H9 (cell line): ENCODE data around the gene FOXP4. TPM values are rescaled to one million over a fixed set of nuclear protein-coding genes. Genes with fewer than 3 reads are reported as not detected.
A peak's percentile ranks its signal among the peaks of the same experiment; 100 is the strongest.

Experiments used
- DNase-seq: peaks from one replicate; pipeline ENCODE4 v3.0.0-alpha.2; 2017
- H2AFZ ChIP-seq: one replicate; pipeline ENCODE4 v1.6.1; 2013; ENCODE audit warnings: mild to moderate bottlenecking, low read length, control low read depth, moderate library complexity
- H2AK5ac ChIP-seq: 2 replicates; pipeline ENCODE4 v1.6.1; 2013; ENCODE audit warnings: low read length, control low read depth, mixed read lengths; ENCODE audit not compliant: insufficient read length
- H2BK120ac ChIP-seq: one replicate; pipeline ENCODE4 v1.6.1; 2013; ENCODE audit warnings: low read depth, mild to moderate bottlenecking, low read length, control low read depth, inconsistent platforms; ENCODE audit not compliant: poor library complexity, severe bottlenecking
- H2BK12ac ChIP-seq: 2 replicates; pipeline ENCODE4 v1.6.1; 2013; ENCODE audit warnings: low read length, control low read depth, mixed read lengths, low read depth; ENCODE audit not compliant: insufficient read length
- H2BK15ac ChIP-seq: 2 replicates; pipeline ENCODE4 v1.6.1; 2013; ENCODE audit warnings: low read depth, low read length, control low read depth
- H2BK20ac ChIP-seq: one replicate; pipeline ENCODE4 v1.6.1; 2013; ENCODE audit warnings: low read depth, mild to moderate bottlenecking, low read length, control low read depth, inconsistent platforms; ENCODE audit not compliant: poor library complexity, severe bottlenecking
- H2BK5ac ChIP-seq: 2 replicates; pipeline ENCODE4 v1.6.1; 2013; ENCODE audit warnings: low read length, control low read depth, mixed read lengths; ENCODE audit not compliant: insufficient read length
- H3K14ac ChIP-seq: 2 replicates; pipeline ENCODE4 v1.6.1; 2013; ENCODE audit warnings: low read length, control low read depth; ENCODE audit not compliant: insufficient read depth
- H3K18ac ChIP-seq: 2 replicates; pipeline ENCODE4 v1.6.1; 2013; ENCODE audit warnings: low read depth, mild to moderate bottlenecking, mixed read lengths, low read length, control low read depth; ENCODE audit not compliant: insufficient read length
- H3K23ac ChIP-seq: 2 replicates; pipeline ENCODE4 v1.6.1; 2013; ENCODE audit warnings: low read length, control low read depth, mixed read lengths, low read depth; ENCODE audit not compliant: insufficient read length
- H3K23me2 ChIP-seq: 2 replicates; pipeline ENCODE4 v1.6.1; 2013; ENCODE audit warnings: low read depth, mild to moderate bottlenecking, mixed read lengths, low read length, control low read depth; ENCODE audit not compliant: insufficient read length, poor library complexity, severe bottlenecking
- H3K27ac ChIP-seq: 2 replicates; pipeline ENCODE4 v1.5.1; 2013; ENCODE audit warnings: low read length, control low read depth, mixed read lengths, low read depth; ENCODE audit not compliant: insufficient read length
- H3K27me3 ChIP-seq: 2 replicates; pipeline ENCODE4 v1.6.1; 2013; ENCODE audit warnings: low read length, control low read depth, inconsistent platforms; ENCODE audit not compliant: insufficient read depth
- H3K4ac ChIP-seq: 2 replicates; pipeline ENCODE4 v1.6.1; 2013; ENCODE audit warnings: low read depth, mild to moderate bottlenecking, control low read depth, inconsistent platforms, low read length, moderate library complexity
- H3K4me1 ChIP-seq: 2 replicates; pipeline ENCODE4 v1.6.1; 2013; ENCODE audit warnings: low read length, control low read depth, inconsistent platforms; ENCODE audit not compliant: insufficient read depth
- H3K4me2 ChIP-seq: 2 replicates; pipeline ENCODE4 v1.6.1; 2013; ENCODE audit warnings: low read length, control low read depth, mixed read lengths; ENCODE audit not compliant: insufficient read length, insufficient read depth
- H3K56ac ChIP-seq: 2 replicates; pipeline ENCODE4 v1.6.1; 2013; ENCODE audit warnings: low read depth, mild to moderate bottlenecking, mixed read lengths, low read length, control low read depth; ENCODE audit not compliant: insufficient read length
- H3K79me1 ChIP-seq: 2 replicates; pipeline ENCODE4 v1.6.1; 2013; ENCODE audit warnings: low read depth, mild to moderate bottlenecking, moderate library complexity, low read length, control low read depth, inconsistent platforms; ENCODE audit not compliant: insufficient read depth, poor library complexity, severe bottlenecking
- H3K79me2 ChIP-seq: 2 replicates; pipeline ENCODE4 v1.6.1; 2013; ENCODE audit warnings: low read length, control low read depth, inconsistent platforms; ENCODE audit not compliant: insufficient read depth
- H3K9ac ChIP-seq: 2 replicates; pipeline ENCODE4 v1.6.1; 2013; ENCODE audit warnings: low read length, control low read depth, mixed read lengths; ENCODE audit not compliant: insufficient read length; ENCODE audit errors: extremely low read depth
- H3K9me3 ChIP-seq: one replicate; pipeline ENCODE4 v1.6.1; 2013; ENCODE audit warnings: low read depth, low read length, inconsistent platforms; ENCODE audit not compliant: control insufficient read depth
- H3T11ph ChIP-seq: one replicate; pipeline ENCODE4 v1.6.1; 2013; ENCODE audit warnings: mild to moderate bottlenecking, low read length, control low read depth, inconsistent platforms
- H4K20me1 ChIP-seq: one replicate; pipeline ENCODE4 v1.6.1; 2013; ENCODE audit not compliant: control insufficient read depth, insufficient read length, insufficient read depth
- H4K5ac ChIP-seq: 2 replicates; pipeline ENCODE4 v1.6.1; 2013; ENCODE audit warnings: low read depth, mild to moderate bottlenecking, mixed read lengths, low read length, control low read depth; ENCODE audit not compliant: insufficient read length
- H4K8ac ChIP-seq: replicated peaks from 2 replicates; pipeline ENCODE4 v1.6.1; 2013; ENCODE audit warnings: low read length, control low read depth, mixed read lengths, low read depth; ENCODE audit not compliant: insufficient read length
- H4K91ac ChIP-seq: 2 replicates; pipeline ENCODE4 v1.6.1; 2013; ENCODE audit warnings: low read depth, mild to moderate bottlenecking, moderate library complexity, mixed read lengths, low read length, control low read depth; ENCODE audit not compliant: insufficient read length
- H3K27ac Mint-ChIP-seq, 3 experiments: 2 replicates in 2 of 3; 3 replicates in 1 of 3; pipeline ENCODE4 v1.8.0; 2020 to 2021; ENCODE audit warnings: mixed read lengths in 3 of 3, mild to moderate bottlenecking in 1 of 3, moderate library complexity in 1 of 3
- H3K27me3 Mint-ChIP-seq: 2 replicates; pipeline ENCODE4 v1.8.0; 2021; ENCODE audit warnings: low read depth, mild to moderate bottlenecking, moderate library complexity, mixed read lengths
- H3K36me3 Mint-ChIP-seq, 3 experiments: 2 replicates in 2 of 3; 3 replicates in 1 of 3; pipeline ENCODE4 v1.8.0; 2020 to 2021; ENCODE audit warnings: low read depth in 3 of 3, mixed read lengths in 3 of 3; ENCODE audit not compliant: insufficient read depth in 1 of 3
- H3K4me1 Mint-ChIP-seq, 2 experiments: 2 replicates each; pipeline ENCODE4 v1.8.0; 2020; ENCODE audit warnings: mixed read lengths in 2 of 2
- H3K4me3 Mint-ChIP-seq, 2 experiments: 2 replicates in 1 of 2; 3 replicates in 1 of 2; pipeline ENCODE4 v1.8.0; 2020 to 2021; ENCODE audit warnings: mild to moderate bottlenecking in 2 of 2, mixed read lengths in 2 of 2, moderate library complexity in 1 of 2
- H3K9me3 Mint-ChIP-seq, 2 experiments: 2 replicates in 1 of 2; 3 replicates in 1 of 2; pipeline ENCODE4 v1.8.0; 2020; ENCODE audit warnings: mild to moderate bottlenecking in 2 of 2, mixed read lengths in 2 of 2, moderate library complexity in 1 of 2
- WGBS: extraction: QIAGEN DNeasy Blood & Tissue Kit; methylation state at CpG from one replicate; pipeline ENCODE4 v1.1.7; 2013; ENCODE audit warnings: missing lambda C conversion rate, low lambda C conversion rate, mixed read lengths; ENCODE audit not compliant: insufficient read length; ENCODE audit errors: extremely low coverage; 5-methylcytosine and 5-hydroxymethylcytosine counted together
- total RNA-seq: library from RNA; stranded (reverse); gene quantifications from 2 replicates; pipeline ENCODE4 v1.2.1, GENCODE V29; 2021
- TF ChIP-seq, protein P1 (sequence below): fragments of 200-600 bp; sonication (generic); conservative IDR thresholded peaks from 3 replicates; pipeline ENCODE4 v1.8.0; 2021; ENCODE audit warnings: antibody characterized with exemption, mild to moderate bottlenecking

The FOXP4 gene
- total RNA-seq, 1 experiment from 2014 or later: 18.2 TPM

DNA sequence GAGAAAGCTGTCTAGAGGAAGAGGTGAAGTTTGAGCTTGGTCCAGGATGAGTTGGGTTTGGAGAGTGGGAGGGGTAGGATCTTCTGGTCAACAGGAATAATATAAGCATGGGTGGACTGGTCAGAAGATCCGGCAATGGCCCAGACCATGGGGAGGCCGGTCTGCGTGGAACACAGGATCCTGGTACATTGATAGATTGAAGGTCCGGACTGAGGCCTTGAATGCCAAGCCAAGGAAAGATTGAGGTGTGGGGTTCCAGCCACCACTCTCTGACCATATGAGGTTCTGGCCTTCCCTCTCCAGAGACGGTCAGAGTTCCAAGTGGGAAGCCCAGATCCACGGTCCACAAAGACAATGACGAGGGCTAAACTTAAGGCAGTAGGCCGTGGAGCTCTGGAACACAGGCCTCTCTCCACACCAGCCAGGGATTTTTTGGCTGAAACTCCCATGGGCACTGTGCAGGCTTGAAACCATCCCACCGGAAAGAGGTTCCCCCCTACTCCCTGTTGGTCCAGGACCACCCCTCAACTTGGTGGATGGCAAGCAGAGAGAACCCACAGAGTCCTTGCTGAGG is 95.3 kb downstream of the FOXP4 start:
- Mint-ChIP-seq H3K9me3 (no peaks in the 10 kb centered on the region; a peak in 1 of 5 replicates), H3K36me3 (peaks cover 16 to 22% (median 18%) of the 10 kb centered on the region in 3 experiments), H3K4me3 (peak overlapping the region in 1 of 2 experiments; percentile 24; a peak in 1 of 5 replicates), H3K27ac (no peak overlapping the region), H3K27me3 (peaks cover 45% of the 10 kb centered on the region), H3K4me1 (peaks cover 63 to 69% of the 10 kb centered on the region in 2 experiments)
- Histone ChIP-seq H3K79me1 (no peaks in the 10 kb centered on the region), H4K91ac (no peak overlapping the region), H3K23me2 (peaks cover 18% of the 10 kb centered on the region), H4K8ac (no peak overlapping the region), H2AK5ac (no peak overlapping the region), H3K4me1 (peaks cover 9% of the 10 kb centered on the region; the same call in 1 of the 2 replicates), H2BK120ac (no peak overlapping the region), H3K79me2 (no peaks in the 10 kb centered on the region; the same call in 1 of the 2 replicates), H3K4ac (no peak overlapping the region), H3K56ac (no peak overlapping the region), H2AFZ (no peak overlapping the region), H2BK12ac (no peak overlapping the region), H4K5ac (no peak overlapping the region), H3K27ac (no peak overlapping the region), H3K9ac (no peak overlapping the region), H2BK20ac (no peak overlapping the region), H3K27me3 (peaks cover under 1% of the 10 kb centered on the region; the same call in 1 of the 2 replicates), H3K4me2 (no peak overlapping the region), H2BK15ac (no peak overlapping the region), H3K9me3 (no peaks in the 10 kb centered on the region), H3K14ac (no peak overlapping the region), H3K23ac (no peak overlapping the region), H4K20me1 (no peaks in the 10 kb centered on the region), H3K18ac (no peak overlapping the region), H2BK5ac (no peak overlapping the region), H3T11ph (no peak overlapping the region)
- no peak for DNase-seq
- WGBS: no CpG with 5 or more reads among the region's 9 CpGs
- TF ChIP-seq, protein P1, sequence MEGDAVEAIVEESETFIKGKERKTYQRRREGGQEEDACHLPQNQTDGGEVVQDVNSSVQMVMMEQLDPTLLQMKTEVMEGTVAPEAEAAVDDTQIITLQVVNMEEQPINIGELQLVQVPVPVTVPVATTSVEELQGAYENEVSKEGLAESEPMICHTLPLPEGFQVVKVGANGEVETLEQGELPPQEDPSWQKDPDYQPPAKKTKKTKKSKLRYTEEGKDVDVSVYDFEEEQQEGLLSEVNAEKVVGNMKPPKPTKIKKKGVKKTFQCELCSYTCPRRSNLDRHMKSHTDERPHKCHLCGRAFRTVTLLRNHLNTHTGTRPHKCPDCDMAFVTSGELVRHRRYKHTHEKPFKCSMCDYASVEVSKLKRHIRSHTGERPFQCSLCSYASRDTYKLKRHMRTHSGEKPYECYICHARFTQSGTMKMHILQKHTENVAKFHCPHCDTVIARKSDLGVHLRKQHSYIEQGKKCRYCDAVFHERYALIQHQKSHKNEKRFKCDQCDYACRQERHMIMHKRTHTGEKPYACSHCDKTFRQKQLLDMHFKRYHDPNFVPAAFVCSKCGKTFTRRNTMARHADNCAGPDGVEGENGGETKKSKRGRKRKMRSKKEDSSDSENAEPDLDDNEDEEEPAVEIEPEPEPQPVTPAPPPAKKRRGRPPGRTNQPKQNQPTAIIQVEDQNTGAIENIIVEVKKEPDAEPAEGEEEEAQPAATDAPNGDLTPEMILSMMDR: no peak
